Hindlimb muscle (tissue), 1 donor: ENCODE measurements around the gene BIRC7. TPM values are rescaled to one million over a fixed set of nuclear protein-coding genes. Genes with fewer than 3 reads are reported as not detected.

Source experiments
- DNase-seq: peaks from one replicate; pipeline ENCODE4 v3.0.0-alpha.2; 2013
- polyA plus RNA-seq: library from polyadenylated mRNA; unstranded; fragments of 120-200 nt; gene quantifications from one replicate; pipeline ENCODE4 v1.2.1, GENCODE V29; 2013; ENCODE audit not compliant: insufficient read length

BIRC7 gene
- polyA plus RNA-seq, 1 donor: not detected

GRCh38 chr20:63267691-63268090, 32.0 kb downstream of the BIRC7 start:
- no peak for DNase-seq

- no peak for DNase-seq
These were observed 32.6 kb downstream of the BIRC7 start for GRCh38 chr20:63268256-63268655.

GRCh38 chr20:63268671-63269439, 33.1 kb downstream of the BIRC7 start:
- DNase-seq: no peak

- no peak for DNase-seq
These were observed 34.0 kb downstream of the BIRC7 start for GRCh38 chr20:63269724-63270123.

GRCh38 chr20:63270606-63271325, 35.1 kb downstream of the BIRC7 start:
- DNase-seq: no peak

- DNase-seq: peak; percentile 96
These were observed 36.7 kb downstream of the BIRC7 start, which contains the start of gene ARFGAP1 for GRCh38 chr20:63272105-63273058. TSS of gene ARFGAP1 (plus strand) at chr20:63272813. CDS start at chr20:63275581, 2,768 bp downstream.

GRCh38 chr20:63273059-63273579, 37.4 kb downstream of the BIRC7 start:
- no peak for DNase-seq

GRCh38 chr20:63273635-63274380, 38.1 kb downstream of the BIRC7 start:
- no peak for DNase-seq

GRCh38 chr20:63274381-63275228, 38.9 kb downstream of the BIRC7 start:
- no peak for DNase-seq

- no peak for DNase-seq
These were observed 40.1 kb downstream of the BIRC7 start for GRCh38 chr20:63275825-63276224.

- no peak for DNase-seq
These were observed 41.3 kb downstream of the BIRC7 start for GRCh38 chr20:63276956-63277355.

GRCh38 chr20:63277466-63278272, 42.0 kb downstream of the BIRC7 start:
- DNase-seq: no peak

GRCh38 chr20:63278661-63279060, 43.0 kb downstream of the BIRC7 start:
- no peak for DNase-seq

GRCh38 chr20:63279931-63280330, 44.2 kb downstream of the BIRC7 start:
- DNase-seq: no peak

GRCh38 chr20:63280371-63280770, 44.7 kb downstream of the BIRC7 start:
- DNase-seq: no peak

- DNase-seq: no peak
These were observed 45.3 kb downstream of the BIRC7 start for GRCh38 chr20:63280929-63281545.

- no peak for DNase-seq
These were observed 46.3 kb downstream of the BIRC7 start for GRCh38 chr20:63281742-63282665.

GRCh38 chr20:63282946-63283345, 47.2 kb downstream of the BIRC7 start:
- no peak for DNase-seq
